C1 segment of cervical spinal cord (tissue), 14 donors: ENCODE data around the gene TRMT1.
A peak's percentile ranks its signal among the peaks of the same experiment; 100 is the strongest.
"Not testable (repeated sequence)": the region's sequence is repeated elsewhere in the genome, so short reads cannot be mapped to it uniquely, and the experiment has no call there.

Experiments
- DNase-seq, 14 donors: peaks; one replicate each; lab custom pipeline; 2025; lab: John Stamatoyannopoulos, UW

The TRMT1 gene

DNA sequence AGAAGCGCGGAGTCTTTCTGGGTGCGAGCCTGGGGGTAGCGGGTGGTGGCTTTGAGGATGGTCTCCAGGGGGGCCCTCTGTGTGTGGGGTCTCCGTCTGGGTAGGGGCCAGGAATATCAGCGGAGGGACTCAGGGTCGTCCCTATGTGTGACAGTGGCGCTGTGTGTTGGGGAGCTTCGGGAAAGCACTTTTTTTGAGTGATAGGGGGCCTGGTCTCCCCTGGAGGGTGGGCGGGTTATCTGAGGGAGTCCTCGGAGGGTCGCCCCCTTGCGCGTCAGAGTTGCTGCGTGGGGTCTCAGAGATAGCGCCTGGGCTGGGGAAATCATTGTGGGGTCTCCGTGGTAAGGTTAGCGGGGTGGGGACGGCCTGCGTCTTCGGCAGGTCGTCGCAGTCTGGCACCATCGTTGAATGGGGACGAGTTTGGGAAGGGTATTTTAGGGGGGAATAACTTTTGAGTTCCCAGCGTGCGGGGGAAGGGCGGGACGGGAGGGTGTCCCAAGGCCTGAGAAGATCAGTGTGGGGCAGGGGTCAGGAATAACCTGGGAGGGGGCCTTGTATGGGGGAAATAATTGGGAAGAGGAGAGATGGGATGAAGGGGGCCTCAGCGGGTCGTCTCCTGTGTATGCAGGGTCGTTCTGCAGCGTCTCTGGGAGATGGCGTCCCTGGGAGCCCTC lies 34.5 kb upstream of the TRMT1 start:
- DNase-seq, result peak in 4 of 14 donors; percentile 43 to 56 (median 44)

DNA sequence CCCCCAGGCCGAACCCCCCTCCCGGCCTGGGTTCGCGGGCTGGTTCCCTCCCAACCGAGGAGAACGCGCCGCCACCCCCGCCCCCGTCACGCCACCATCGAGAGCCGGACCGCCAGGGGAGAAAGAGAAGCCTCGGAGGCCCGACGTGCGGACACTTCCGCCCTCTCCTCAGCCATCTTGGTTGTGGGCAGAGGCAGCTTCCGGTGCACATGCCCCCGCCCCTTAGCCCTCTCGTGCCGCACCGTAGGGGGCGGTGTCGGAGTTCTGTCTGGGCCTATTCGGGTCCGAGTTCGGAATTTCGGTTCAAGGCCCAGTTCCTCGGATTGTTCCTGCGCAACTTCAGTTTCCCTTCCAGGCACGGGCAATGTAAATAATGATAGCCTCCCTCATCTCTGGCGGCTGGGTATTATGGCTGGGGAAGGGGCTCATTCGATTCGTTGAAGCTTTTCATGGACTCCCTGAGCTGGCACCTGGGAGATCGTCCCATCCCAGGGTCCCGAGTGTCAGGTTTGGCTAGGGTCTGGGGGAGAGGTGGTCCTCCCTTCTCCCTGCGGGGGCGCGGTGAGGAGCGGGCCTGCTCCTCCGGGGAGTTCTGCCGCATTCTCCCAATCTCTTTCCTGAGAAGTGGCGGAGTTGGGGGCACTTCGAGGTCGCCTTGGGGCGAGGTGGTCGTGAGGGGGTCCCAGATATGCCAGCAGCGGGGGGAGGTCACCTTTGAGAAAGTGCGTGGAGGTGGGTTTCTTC lies 33.8 kb upstream of the TRMT1 start, which contains the start of the genes IER2 and STX10:
Gene IER2, plus strand, starts transcription at position 225 of the 744 bp plus-strand sequence. CDS start 2,776 bp downstream, outside the sequence.
Gene STX10, minus strand, starts transcription at position 189 of the 744 bp plus-strand sequence. CDS start 202 bp downstream, outside the sequence.
- peak; percentile 80 to 95 (median 94) for DNase-seq

DNA sequence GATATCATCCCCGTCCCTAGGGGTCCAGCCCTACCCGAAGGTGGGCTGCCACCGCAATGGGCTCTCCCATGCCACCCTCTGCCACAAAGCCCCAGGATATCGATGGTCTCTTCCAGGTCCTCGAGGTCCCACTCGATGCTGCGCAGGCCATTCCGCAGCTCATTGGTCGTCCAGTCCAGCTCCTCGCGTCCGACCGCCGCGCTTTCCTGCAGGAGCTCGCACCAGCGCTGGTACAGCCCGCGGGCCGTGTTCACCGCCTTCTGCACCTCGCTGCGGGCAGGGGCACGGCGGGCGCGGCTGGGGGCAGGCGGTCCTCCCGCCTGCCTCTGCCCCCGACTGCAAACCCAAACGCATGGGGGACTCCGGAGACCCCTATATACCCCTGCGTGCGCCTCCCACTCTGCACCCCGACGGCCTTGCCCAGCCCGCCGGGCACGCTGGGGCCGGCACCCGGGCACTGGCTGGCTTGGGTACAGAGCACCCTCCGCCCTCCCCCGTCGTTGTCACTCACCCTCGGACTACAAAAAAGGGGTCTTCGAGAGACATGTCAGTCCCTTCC lies 33.2 kb upstream of the TRMT1 start:
- peak in 1 of 14 donors; percentile 50 for DNase-seq

DNA sequence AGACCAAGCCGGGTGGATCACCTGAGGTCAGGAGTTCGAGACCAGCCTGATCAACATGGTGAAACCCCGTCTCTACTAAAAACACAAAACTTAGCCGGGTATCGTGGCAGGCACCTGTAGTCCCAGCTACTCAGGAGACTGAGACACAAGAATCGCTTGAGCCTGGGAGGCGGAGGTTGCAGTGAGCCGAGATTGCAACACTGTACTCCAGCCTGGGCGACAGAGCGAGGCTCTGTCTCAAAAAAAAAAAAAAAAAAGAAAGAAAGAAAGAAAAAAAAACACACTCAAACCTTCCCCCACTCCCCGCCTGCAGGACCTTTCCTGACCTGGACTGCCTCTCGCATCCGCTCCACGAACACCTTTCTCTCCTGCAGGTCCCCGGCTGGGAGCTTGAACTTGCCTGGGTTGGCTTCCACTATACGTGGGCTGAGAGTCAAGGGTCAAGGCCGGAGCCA lies 32.7 kb upstream of the TRMT1 start:
- DNase-seq, result not testable (repeated sequence)

- DNase-seq, result no peak
These were observed 30.4 kb upstream of the TRMT1 start for GRCh38 chr19:13146763-13147563.

DNA sequence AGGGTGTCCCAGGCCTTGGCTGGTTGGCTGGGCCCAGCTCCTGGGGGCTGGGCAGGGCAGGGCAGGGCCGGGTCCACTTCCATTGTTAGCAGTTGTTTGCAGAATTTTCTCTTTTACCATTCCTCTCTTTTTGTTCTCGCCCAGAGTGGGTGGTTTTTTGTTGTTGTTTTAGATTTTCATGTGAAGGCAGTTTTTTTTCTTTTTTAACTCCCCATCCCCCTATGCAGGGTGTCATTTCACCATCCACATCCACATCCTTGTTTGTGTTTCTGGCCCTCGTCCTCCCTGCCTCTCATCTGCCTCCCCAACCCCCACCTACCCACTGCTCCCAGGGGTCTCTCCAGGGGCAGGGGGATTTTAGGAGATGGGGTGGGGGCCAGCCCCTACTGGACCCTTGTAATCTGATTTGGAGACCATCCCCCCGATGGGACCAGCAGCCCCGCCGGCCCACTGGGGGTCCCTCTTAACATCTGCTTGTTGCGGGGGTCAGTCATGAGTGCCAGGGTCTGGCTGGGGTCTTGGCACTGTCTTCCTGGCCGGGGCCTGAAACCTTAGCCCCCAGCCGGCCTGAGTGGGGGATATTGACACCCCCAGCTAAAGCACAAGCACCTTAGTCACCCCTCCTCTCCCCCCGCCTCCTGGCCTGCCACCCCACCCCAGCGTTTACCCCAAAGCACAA lies 23.2 kb upstream of the TRMT1 start:
- DNase-seq, result no peak

DNA sequence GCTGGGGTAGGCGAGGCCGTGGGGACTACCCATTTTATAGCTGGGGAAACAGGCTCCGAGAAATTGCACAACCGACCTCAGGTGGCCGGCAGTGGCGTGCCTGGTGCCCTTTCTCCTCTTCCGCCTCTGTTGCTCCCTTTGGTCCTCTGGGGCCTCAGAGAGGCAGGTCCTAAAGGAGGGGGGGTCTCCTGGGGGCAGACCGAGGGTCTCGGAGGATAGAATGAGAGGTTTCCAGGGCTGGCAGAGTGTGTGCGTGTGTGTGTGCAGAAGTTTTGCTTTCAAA lies 22.3 kb upstream of the TRMT1 start:
- DNase-seq, result no peak

- no peak for DNase-seq
These were observed 21.8 kb upstream of the TRMT1 start for GRCh38 chr19:13138171-13138915.

GRCh38 chr19:13137290-13137794 lies 20.8 kb upstream of the TRMT1 start:
- DNase-seq, result no peak

DNA sequence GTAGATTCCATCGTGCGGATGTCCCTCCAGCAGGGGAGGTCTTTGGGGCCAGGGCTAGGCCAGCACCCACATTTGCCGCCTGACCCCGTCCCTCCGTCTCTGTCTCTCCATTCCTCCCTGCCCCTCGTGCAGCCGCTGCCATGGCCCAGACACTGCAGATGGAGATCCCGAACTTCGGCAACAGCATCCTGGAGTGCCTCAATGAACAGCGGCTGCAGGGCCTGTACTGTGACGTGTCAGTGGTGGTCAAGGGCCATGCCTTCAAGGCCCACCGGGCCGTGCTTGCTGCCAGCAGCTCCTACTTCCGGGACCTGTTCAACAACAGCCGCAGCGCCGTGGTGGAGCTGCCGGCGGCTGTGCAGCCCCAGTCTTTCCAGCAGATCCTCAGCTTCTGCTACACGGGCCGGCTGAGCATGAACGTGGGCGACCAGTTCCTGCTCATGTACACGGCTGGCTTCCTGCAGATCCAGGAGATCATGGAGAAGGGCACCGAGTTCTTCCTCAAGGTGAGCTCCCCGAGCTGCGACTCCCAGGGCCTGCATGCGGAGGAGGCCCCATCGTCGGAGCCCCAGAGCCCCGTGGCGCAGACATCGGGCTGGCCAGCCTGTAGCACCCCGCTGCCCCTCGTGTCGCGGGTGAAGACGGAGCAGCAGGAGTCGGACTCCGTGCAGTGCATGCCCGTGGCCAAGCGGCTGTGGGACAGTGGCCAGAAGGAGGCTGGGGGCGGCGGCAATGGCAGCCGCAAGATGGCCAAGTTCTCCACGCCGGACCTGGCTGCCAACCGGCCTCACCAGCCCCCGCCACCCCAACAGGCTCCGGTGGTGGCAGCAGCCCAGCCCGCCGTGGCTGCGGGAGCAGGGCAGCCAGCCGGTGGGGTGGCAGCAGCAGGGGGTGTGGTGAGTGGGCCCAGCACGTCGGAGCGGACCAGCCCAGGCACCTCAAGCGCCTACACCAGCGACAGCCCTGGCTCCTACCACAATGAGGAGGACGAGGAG lies 18.8 kb upstream of the TRMT1 start:
- DNase-seq, result no peak

- no peak for DNase-seq
These were observed 18.1 kb upstream of the TRMT1 start for GRCh38 chr19:13134626-13135025.

- peak in 2 of 14 donors; percentile 5 to 41 for DNase-seq
These were observed 16.8 kb upstream of the TRMT1 start for GRCh38 chr19:13133241-13133870.

DNA sequence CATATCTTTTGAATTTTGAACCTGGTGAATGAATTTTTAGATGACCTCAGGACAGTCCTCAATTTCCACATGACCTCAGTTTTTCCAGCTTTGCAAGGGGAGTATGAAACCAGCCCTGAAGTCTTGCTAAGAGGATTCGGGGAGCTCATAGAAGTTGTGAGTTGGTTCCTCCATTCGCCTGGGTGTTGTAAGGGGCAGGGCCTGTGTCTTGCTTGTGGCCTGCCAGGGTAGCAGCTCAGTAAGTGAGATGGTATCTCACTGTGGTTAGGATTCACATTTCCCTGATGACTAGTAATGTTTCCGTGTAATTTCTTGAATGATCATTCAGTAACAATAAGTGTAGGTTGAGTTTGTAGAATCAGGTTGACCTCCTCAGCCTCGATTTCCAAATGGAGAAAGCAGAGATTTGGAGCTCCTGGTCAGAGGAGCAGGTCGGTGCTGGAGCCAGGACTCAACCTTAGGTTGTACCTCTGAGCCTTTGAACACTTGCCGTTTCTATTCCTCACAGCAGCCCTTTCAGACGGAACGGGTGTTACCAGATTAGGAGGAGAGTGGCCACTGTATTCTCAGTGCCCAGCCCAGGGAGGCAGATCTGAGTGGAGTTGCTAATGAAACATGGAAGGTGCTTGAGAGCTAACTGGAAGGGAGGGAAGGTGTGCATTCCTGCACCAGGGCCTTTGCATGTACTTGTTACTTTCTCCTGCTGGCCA lies 16.1 kb upstream of the TRMT1 start:
- DNase-seq, result no peak

GRCh38 chr19:13130886-13131490 lies 14.4 kb upstream of the TRMT1 start:
- DNase-seq, result no peak

DNA sequence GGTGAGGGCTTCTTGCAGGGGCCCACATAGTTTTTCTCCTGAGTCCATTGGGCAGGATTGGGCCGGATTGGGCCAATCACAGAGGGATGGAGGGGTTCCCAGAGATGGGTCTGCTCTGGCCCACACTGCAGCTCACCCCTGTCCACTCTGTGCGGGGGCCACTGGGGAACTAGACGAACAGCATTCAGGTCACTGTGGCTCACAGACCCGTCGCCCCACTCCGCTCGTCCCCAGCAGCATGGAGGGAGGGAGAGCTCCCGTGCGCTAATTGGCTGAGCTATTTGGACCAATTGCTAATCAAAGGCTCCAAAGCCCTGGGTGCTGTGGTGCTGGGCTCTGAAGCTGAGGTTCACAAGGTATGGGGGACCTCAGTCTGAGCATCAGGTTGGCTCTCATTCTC lies 12.8 kb upstream of the TRMT1 start:
- DNase-seq, result no peak

- DNase-seq, result no peak
These were observed 12.0 kb upstream of the TRMT1 start for GRCh38 chr19:13128583-13128982.

- no peak for DNase-seq
These were observed 11.5 kb upstream of the TRMT1 start for GRCh38 chr19:13127811-13128575.
